GM12874 (cell line): ENCODE results near the gene ADGRD1.

ENCODE experiments used
- CTCF ChIP-seq: IDR thresholded peaks from 2 replicates; pipeline ENCODE4 v1.5.1; 2011; ENCODE audit warnings: low read depth, mild to moderate bottlenecking, control low read depth, low read length, moderate library complexity; ENCODE audit not compliant: insufficient read depth

Gene ADGRD1

GRCh38 chr12:131049549-131050339 lies 96.0 kb downstream of the ADGRD1 start:
- no peak for TF ChIP-seq CTCF

- TF ChIP-seq CTCF, result no peak
Observed at GRCh38 chr12:131050463-131051154, 96.9 kb downstream of the ADGRD1 start.

GRCh38 chr12:131051155-131051473 lies 97.4 kb downstream of the ADGRD1 start:
- no peak for TF ChIP-seq CTCF

GRCh38 chr12:131052063-131052781 lies 98.5 kb downstream of the ADGRD1 start:
- no peak for TF ChIP-seq CTCF

GRCh38 chr12:131052929-131053328 lies 99.2 kb downstream of the ADGRD1 start:
- no peak for TF ChIP-seq CTCF

GRCh38 chr12:131053567-131053966 lies 99.9 kb downstream of the ADGRD1 start:
- TF ChIP-seq CTCF, result no peak

GRCh38 chr12:131054345-131055092 lies 100.8 kb downstream of the ADGRD1 start:
- no peak for TF ChIP-seq CTCF
